HG02870 (cell line): ENCODE measurements around the gene FOXA2.
"Not testable (repeated sequence)": the region's sequence is repeated elsewhere in the genome, so short reads cannot be mapped to it uniquely, and the experiment has no call there.

Experiments used
- ATAC-seq: cut with Tn5 transposase; IDR thresholded peaks from one replicate; pipeline ENCODE4 v1.9.1; 2021; ENCODE audit warnings: mild to moderate bottlenecking, moderate library complexity; ENCODE audit not compliant: unreplicated experiment

Gene FOXA2

GRCh38 chr20:22569353-22569752 is 15.0 kb downstream of the FOXA2 start:
- ATAC-seq: no peak

GRCh38 chr20:22568872-22569344 is 15.5 kb downstream of the FOXA2 start:
- ATAC-seq: no peak

- ATAC-seq: no peak
These were observed 16.2 kb downstream of the FOXA2 start for GRCh38 chr20:22567944-22568871.

- ATAC-seq: no peak
These were observed 17.3 kb downstream of the FOXA2 start for GRCh38 chr20:22566876-22567658.

GRCh38 chr20:22563062-22563965 is 21.1 kb downstream of the FOXA2 start:
- ATAC-seq: no peak

GRCh38 chr20:22562620-22563019 is 21.8 kb downstream of the FOXA2 start:
- ATAC-seq: no peak

GRCh38 chr20:22561965-22562577 is 22.3 kb downstream of the FOXA2 start:
- no peak for ATAC-seq

- no peak for ATAC-seq
These were observed 23.6 kb downstream of the FOXA2 start for GRCh38 chr20:22560817-22561216.

- no peak for ATAC-seq
These were observed 24.6 kb downstream of the FOXA2 start for GRCh38 chr20:22559711-22560318.

GRCh38 chr20:22557403-22558276 is 26.7 kb downstream of the FOXA2 start:
- ATAC-seq: no peak

GRCh38 chr20:22556565-22557056 is 27.8 kb downstream of the FOXA2 start:
- ATAC-seq: no peak

GRCh38 chr20:22555791-22556564 is 28.4 kb downstream of the FOXA2 start:
- no peak for ATAC-seq

GRCh38 chr20:22554391-22554790 is 30.0 kb downstream of the FOXA2 start:
- ATAC-seq: no peak

GRCh38 chr20:22550514-22550913 is 33.9 kb downstream of the FOXA2 start:
- not testable (repeated sequence) for ATAC-seq

GRCh38 chr20:22548040-22548439 is 36.3 kb downstream of the FOXA2 start:
- no peak for ATAC-seq

GRCh38 chr20:22546344-22546743 is 38.0 kb downstream of the FOXA2 start:
- no peak for ATAC-seq

GRCh38 chr20:22545045-22545444 is 39.3 kb downstream of the FOXA2 start:
- ATAC-seq: no peak

- ATAC-seq: no peak
These were observed 39.9 kb downstream of the FOXA2 start for GRCh38 chr20:22544462-22544861.
